ENCODE data around the gene HABP2.

Gene HABP2

GRCh38 chr10:113589201-113589770, 36.4 kb downstream of the HABP2 start:
- in situ Hi-C loops (cut with HindIII; ENCODE audit: low sequenced_read_pairs) = no loop called here

- in situ Hi-C loops (cut with HindIII; ENCODE audit: low sequenced_read_pairs) = no loop called here
Observed at GRCh38 chr10:113590581-113590980, 37.7 kb downstream of the HABP2 start.

GRCh38 chr10:113592380-113592779, 39.5 kb downstream of the HABP2 start:
- in situ Hi-C loops (cut with HindIII; ENCODE audit: low sequenced_read_pairs) = no loop called here

- in situ Hi-C loops (cut with HindIII; ENCODE audit: low sequenced_read_pairs) = no loop called here
Observed at GRCh38 chr10:113594652-113595051, 41.8 kb downstream of the HABP2 start.

- in situ Hi-C loops (cut with HindIII; ENCODE audit: low sequenced_read_pairs) = no loop called here
Observed at GRCh38 chr10:113600569-113600968, 47.7 kb downstream of the HABP2 start.

- in situ Hi-C loops (cut with HindIII; ENCODE audit: low sequenced_read_pairs) = no loop called here
Observed at GRCh38 chr10:113603057-113603777, 50.4 kb downstream of the HABP2 start.

GRCh38 chr10:113604572-113604971, 51.7 kb downstream of the HABP2 start:
- in situ Hi-C loops (cut with HindIII; ENCODE audit: low sequenced_read_pairs) = no loop called here

- in situ Hi-C loops (cut with HindIII; ENCODE audit: low sequenced_read_pairs) = no loop called here
Observed at GRCh38 chr10:113605268-113605978, 52.6 kb downstream of the HABP2 start.

- in situ Hi-C loops (cut with HindIII; ENCODE audit: low sequenced_read_pairs) = no loop called here
Observed at GRCh38 chr10:113609704-113610108, 56.9 kb downstream of the HABP2 start.

GRCh38 chr10:113610631-113611601, 58.1 kb downstream of the HABP2 start:
- in situ Hi-C loops (cut with HindIII; ENCODE audit: low sequenced_read_pairs) = no loop called here

- in situ Hi-C loops (cut with HindIII; ENCODE audit: low sequenced_read_pairs) = no loop called here
Observed at GRCh38 chr10:113612154-113612553, 59.3 kb downstream of the HABP2 start.

GRCh38 chr10:113613427-113613826, 60.6 kb downstream of the HABP2 start:
- in situ Hi-C loops (cut with HindIII; ENCODE audit: low sequenced_read_pairs) = no loop called here

- in situ Hi-C loops (cut with HindIII; ENCODE audit: low sequenced_read_pairs) = no loop called here
Observed at GRCh38 chr10:113613977-113614690, 61.3 kb downstream of the HABP2 start.

- in situ Hi-C loops (cut with HindIII; ENCODE audit: low sequenced_read_pairs) = no loop called here
Observed at GRCh38 chr10:113616244-113617074, 63.6 kb downstream of the HABP2 start.

- in situ Hi-C loops (cut with HindIII; ENCODE audit: low sequenced_read_pairs) = no loop called here
Observed at GRCh38 chr10:113617086-113617485, 64.2 kb downstream of the HABP2 start.

GRCh38 chr10:113618338-113618737, 65.5 kb downstream of the HABP2 start:
- in situ Hi-C loops (cut with HindIII; ENCODE audit: low sequenced_read_pairs) = no loop called here

- in situ Hi-C loops (cut with HindIII; ENCODE audit: low sequenced_read_pairs) = no loop called here
Observed at GRCh38 chr10:113619401-113619800, 66.5 kb downstream of the HABP2 start.

- in situ Hi-C loops (cut with HindIII; ENCODE audit: low sequenced_read_pairs) = no loop called here
Observed at GRCh38 chr10:113620511-113620910, 67.7 kb downstream of the HABP2 start.

- in situ Hi-C loops (cut with HindIII; ENCODE audit: low sequenced_read_pairs) = no loop called here
Observed at GRCh38 chr10:113620936-113621335, 68.1 kb downstream of the HABP2 start.

All from endothelial cell of hepatic sinusoid (primary cell).